Retina (tissue), 1 donor: ENCODE results near the gene AUTS2.
"Not testable (repeated sequence)": the region's sequence is repeated elsewhere in the genome, so short reads cannot be mapped to it uniquely, and the experiment has no call there.

Experiments used
- DNase-seq: peaks from one replicate; pipeline ENCODE4 v3.0.0-alpha.2; 2016

The AUTS2 gene

DNA sequence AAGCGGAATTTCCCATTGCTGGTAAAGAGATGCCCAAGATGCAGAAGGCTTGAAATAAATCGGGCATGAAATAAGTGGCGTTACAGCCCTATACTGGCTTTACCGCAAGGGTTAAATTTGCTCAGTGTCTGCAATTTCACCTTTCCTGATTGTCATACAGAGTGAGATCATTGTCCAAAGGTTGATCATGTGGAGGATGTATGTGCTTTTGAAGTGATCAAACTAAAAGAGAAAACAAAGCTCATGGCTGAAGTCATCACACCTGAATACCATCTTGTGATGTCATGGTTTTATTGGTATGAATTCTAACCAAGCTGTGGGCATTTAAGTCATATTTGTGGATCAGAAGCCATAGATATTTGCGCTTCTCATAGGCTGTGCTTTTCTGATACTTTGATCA, 635.5 kb downstream of the AUTS2 start:
- no peak for DNase-seq

DNA sequence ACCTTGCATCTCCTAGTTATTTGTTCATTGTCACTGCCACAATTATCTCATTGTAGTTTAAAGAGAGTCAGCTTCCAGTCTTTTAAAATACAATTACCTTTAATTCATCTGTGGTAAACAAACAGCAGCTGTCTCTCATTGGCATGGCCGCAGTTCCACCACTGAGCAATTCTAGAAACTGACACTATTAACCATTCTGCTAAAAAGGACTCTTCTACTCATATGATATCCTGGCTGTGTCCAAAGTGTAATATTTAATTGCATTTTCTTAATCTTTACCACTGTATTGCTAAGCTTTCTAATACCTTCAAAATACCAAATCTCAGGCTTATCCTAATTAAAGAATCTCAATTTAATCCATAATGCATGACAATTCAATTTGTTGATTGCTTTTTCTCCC, 639.0 kb downstream of the AUTS2 start:
- no peak for DNase-seq

DNA sequence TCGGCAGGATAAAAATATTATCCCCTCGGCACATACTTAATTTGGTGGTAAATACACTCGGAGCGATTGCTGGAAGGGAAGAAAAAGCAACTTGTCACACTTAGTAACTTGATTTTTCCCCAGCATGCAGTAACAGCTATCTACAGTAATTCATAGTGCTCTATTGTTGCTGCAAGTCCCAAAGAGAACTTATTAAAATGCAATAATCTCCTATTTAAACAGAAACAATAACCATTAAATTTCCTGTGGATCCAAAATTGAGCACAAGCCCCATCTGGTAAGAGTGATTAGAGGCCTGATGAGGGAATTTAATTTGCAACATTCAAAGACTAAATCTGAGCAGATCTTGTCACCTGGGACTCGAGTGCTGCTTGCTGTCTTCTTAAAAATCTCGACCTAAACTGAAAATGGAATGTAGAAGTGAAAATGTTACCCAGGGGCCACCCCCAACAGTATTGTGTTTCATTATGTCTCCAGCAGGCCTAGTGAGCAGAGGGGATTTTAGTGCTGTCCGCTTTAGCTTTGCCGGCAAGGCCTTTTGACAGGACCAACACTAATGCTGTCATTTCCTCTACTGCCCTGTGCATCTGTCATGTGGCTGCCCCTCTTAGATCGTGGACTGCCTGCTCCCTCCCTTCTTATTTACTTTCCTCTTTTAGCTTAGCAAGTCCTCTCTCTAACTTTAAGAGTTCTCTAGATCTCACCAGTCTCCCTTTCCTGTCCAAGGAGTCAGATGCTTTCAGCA, 639.7 kb downstream of the AUTS2 start:
- peak; percentile 32 for DNase-seq

DNA sequence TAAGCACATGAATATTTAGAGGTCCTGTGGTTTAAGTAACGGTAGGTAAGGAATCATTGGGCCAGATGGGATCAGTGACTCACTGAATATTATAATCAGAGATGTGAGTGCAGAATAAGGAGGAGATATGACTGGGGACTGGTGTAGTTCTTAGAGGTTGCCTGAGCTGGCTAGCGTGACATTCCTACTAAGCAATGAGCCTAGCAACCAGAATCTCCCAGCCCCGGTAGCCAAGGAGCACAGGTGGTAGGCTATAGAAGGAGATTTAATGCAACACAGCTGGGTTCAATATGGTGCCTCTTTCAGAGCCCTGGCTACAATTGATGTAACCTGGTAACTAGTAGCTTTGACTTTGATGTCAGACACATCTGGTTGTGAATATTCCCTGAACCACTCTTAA, 641.6 kb downstream of the AUTS2 start:
- no peak for DNase-seq

DNA sequence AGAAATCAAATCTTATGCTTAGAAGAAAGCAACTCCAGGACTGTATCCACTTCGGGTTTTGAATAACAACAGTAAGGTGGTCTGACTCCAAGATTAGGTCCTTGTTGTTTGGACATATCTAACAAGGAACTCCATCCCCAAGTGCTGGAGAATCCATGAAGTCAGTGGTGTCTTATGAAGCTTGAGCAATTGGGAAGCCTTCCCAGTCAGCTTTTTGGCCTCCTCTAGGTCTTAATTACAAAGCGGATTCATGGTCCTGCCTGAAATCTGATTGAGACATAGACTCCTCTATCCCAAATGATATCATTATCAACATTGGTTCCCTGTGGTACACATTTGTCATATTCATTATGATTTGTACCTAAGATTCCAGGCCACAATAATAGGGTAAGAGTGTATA, 642.6 kb downstream of the AUTS2 start:
- no peak for DNase-seq

DNA sequence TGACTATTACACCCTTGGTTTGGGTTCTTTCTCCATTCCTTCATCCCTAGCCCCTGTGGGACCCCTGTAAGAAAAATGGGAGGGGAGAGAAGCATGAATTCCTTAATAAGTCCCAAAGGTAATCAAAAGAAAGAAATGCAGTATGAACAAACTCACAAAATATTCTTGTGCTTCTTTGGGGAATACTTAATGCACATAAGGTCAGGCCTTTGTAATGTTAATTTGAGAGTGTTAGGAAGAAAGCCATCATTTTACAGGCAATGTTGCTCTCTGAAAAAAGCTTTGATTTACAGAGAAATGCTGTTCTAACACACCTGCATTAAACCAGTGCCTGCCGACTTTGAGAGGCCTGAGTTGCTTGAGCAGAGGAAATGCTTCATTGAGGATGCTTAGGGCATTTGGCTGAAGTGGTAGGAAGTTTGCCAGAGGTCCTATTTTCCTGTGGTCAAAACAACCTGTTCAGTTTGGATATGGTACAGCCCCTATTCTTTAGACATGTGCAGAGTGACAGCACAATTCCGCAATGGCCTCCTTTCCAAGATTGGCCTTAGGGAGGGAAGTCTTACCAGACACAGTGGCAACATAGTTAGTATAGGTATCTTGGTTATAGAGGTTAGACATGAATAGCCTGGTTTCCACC, 643.4 kb downstream of the AUTS2 start:
- DNase-seq: no peak

DNA sequence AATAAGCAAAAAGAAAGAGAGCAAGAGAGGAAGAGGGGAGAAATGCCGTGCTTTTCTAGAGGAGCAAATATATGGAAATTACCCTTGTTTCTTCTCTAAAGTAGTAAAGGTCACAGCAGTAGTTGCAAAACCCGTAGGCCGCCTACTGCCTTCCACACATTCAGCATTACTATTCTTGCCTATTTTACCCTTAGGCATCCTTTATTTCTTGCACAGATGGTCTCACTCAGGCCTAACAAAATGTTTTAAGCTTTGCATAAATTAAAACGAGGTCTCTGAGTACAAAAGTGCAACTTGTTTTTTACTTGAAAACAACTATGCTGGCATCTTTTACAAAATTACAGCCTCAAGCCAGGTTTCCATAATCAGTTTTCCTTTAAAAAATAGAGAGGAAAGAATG, 644.6 kb downstream of the AUTS2 start:
- DNase-seq: no peak

DNA sequence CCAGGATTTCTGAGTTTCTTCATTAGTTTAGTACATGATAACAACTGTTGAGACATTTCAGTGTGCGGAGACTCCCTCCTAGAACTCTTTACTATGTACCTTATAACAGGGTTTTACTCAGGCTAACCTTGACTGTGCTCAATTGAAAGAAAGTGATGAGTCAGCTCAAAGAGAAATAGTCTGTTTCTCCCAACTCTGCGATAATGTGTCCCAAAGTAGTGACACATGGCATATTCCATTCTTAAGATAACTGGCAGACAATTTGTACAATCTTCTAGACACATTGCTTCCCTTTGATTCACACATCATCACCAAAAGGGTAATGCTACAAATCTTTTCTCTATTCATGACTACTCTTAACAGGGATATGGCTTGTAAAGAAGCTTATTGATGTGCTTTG, 645.2 kb downstream of the AUTS2 start:
- no peak for DNase-seq

DNA sequence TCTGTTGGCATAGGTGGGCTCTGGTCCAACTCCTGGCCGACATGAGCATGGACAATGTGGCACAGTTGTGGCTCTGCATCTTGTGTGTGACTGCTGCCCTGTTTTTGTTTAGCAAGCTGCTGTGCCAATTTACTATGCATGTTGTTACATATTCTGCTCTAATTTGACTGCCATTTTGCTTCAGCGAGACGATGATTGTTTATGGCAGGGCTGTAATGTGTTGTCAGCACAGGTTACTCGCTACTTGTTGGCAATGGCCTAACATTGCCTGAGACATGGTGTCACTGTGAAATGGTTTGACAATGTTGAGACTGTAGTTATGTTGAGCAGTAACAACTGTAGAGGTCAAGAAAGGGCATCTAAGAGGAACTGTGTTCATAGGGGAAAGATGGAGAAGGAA, 659.6 kb downstream of the AUTS2 start:
- no peak for DNase-seq

DNA sequence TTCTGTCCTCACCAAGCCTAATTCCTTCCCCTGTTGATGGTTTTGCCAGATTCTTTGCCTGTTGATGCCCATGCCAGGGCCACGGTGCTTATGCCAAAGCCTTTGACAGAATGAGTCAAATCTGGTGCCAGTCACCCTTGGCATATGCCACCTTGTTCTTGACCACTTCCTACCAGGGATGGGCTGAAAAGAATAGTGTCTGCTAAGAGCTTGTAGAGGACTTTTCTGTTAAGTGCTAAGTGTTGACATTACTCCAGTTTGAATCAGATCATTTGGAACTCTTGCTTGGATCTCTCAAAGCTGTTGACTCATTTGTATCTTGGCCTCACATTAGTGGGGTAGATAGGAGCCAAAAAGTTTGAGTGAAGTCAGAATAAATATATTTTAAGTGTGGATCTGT, 661.2 kb downstream of the AUTS2 start:
- DNase-seq: no peak

DNA sequence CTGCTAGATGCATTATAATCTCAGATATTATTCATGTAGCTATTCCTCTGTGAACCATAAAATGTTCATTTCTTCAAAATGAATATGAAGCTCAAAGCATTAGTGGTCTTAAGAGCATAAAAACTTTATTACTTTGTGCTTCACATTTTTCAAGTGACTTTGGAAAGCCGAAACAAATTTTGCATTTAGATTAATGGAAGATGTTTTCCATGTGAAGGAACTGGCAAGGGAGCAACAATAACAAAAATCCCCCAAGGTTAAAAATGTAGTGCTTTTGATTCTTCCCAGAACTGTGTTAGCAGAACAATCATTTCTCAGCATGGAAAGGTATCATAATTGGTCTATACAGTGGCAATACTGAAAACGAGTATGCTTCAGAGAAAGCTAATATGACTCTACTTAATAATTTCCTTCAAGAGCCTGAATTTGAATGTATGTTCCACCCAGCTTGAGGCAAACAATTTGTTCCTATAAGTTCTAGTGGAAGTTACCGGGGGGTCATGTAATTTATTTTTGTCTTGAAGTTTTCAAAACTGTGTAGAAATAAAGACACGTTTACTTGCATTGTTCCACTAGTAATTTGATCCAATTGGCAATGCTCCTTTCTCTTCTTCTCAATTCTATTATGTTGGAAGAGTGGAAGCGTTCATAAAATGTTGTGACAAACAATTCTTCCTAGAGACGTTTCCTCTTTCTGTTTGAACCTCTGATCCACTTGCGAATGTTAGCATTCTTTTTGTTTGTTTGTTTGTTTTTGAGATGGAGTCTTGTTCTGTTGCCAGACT, 665.4 kb downstream of the AUTS2 start:
- DNase-seq: no peak

DNA sequence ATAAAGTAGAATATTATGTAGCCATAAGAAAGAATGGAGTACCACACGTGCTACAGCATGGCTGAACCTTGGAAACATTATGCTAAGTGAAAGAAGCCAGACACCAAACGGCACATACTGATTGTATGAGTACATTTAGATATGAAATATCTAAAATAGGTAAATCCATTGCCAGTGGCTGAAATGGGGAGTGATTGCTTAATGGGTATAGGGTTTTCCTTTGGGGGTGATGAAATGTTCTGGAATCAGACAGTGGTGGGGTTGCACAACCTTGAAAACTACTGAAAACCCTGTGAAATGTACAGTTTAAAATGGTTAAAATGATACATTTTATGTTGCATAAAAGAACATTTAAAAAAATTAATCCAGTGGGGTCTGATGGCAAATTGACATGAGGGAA, 667.9 kb downstream of the AUTS2 start:
- DNase-seq: no peak

DNA sequence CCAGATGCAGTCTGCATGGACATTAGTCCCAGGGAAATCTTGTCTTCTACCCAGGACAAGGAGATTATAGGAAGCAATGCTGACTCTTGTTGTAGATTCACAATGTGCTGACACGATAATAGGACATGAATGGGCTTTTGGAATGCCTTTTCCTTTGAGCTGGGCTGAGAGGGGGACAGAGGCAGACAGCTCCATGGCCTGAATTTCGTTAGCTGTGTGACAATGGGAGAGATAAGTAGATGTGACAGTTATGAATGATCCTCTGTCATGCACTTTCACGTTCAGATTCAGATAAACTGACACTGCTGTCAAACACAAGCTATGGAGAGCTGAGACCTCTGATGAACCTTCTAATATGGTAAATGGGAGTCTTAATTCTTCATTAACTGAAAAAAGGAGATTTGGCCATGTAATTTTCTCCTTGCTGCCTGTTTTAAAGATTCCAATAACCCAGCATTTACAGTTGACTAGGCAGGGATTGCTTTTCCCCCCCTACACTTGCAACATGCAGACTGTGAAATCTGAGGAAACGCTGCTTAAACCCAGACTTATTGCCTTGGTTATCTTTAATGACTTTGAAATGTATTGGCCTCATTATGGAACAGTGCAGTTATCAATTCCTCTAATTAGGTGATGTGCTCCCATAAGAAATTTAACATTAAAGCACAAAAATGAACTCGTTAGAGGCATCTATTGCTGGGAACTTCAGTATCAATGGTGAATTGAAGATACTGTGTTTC, 669.3 kb downstream of the AUTS2 start:
- peak; percentile 79 for DNase-seq

DNA sequence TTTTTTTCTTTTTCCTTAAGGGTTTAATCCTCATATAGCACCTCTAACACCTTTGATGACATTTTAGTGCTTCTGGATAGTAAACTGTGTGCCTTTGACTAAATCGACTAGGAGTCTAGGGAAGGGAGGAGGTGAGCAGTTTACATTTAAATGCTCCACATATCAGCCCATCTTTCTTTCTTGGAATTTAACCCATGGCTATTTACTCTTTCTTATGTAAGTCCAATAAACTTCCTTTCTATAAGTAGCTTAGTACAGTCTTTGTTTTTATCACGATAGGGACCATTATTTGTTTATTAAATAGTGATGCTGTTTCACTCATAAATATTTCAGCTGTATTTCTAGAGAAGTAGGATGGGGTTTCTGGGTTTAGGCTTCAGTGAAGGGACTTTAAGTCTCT, 669.9 kb downstream of the AUTS2 start:
- no peak for DNase-seq

DNA sequence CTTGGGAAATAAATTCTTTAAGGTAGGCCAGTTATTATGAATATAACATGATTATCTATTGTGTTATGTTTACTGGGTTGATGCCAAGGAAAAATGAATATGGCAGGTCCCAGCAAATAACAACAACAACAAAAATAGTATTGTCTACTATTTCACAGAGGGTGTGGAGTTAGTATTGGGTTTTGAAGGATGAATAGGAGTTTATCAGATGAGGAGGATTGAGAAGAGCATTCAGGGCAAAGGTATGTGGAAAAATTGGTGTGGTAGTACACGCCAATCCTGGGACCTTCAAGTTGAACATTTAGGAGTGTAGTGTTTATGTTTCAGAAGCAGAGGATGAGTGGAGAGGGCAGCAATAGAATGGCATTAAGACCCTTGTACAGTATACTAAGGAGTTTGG, 671.9 kb downstream of the AUTS2 start:
- DNase-seq: no peak

DNA sequence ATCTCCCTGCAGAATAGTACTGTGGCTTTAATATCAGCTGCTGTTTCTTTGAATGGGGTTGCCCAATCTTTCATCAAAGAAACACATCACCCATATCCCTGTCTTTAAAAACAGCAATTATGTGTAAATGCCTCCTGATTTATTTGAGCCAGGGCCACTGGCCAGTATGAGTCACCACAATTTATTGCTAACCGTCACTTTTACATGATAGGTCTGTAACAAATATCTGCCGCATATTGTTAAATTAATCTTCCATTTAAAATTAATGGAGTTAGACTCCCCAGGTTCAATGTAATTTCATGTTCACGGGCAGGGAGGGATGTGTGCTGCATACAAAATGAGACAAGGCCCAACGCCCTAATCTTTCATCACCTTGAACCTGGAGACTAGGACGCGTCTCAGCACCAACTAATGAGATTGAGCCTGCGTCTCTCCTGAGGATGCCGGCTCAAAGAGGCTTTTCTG, 673.4 kb downstream of the AUTS2 start:
- DNase-seq: peak; percentile 8

DNA sequence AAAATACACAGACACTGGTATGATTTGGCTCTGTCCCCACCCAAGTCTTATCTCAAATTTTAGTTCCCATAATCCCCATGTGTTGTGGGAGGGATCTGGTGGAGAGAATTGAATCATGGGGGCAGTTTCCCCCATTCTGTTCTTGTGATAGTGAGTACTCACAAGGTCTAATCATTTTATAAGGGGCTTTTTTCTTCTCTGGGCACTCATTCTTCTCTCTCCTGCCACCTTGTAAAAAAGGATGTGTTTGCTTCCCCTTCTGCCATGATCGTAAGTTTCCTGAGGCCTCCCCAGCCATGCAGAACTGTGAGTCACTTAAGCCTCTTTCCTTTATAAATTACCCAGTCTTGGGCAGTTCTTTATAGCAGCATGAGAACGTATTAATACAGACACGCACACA, 677.3 kb downstream of the AUTS2 start:
- not testable (repeated sequence) for DNase-seq

DNA sequence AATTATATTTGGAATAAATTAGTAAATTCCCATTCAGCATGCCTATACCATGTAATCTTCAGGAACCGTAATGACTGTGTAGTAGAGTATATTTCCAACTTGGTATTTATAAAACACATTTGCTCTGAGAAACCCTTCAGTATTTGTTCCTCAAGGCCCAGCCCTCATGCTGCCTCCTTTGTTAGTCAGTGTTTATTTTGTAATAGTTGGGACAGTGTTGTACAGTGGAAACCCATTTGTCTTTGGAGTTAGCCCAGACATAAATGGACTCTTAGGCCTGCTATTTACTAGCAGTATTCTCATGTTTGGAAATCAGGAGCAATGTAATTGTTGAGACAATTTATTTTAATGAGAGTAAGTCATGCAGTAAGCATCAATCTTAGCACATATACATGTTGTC, 686.9 kb downstream of the AUTS2 start:
- DNase-seq: no peak

DNA sequence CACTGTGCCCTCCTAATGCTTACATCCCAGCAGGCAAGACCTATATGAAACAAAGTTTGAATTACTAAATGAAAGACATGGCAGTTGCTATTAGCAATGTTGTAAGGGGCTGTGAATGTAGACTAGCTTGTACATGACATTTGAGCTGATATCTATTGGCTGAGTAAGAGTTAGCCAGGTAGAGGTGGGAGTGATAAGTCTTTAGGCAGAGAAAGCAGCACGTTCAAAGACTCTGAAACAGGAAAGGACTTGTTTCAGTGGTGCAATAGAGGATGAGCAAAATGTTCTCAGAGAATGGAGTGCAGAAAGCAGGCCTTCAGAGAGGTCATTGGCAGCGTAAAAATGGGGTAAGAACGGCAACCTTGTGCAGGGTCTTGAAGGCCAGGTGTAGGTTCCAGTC, 687.6 kb downstream of the AUTS2 start:
- no peak for DNase-seq

DNA sequence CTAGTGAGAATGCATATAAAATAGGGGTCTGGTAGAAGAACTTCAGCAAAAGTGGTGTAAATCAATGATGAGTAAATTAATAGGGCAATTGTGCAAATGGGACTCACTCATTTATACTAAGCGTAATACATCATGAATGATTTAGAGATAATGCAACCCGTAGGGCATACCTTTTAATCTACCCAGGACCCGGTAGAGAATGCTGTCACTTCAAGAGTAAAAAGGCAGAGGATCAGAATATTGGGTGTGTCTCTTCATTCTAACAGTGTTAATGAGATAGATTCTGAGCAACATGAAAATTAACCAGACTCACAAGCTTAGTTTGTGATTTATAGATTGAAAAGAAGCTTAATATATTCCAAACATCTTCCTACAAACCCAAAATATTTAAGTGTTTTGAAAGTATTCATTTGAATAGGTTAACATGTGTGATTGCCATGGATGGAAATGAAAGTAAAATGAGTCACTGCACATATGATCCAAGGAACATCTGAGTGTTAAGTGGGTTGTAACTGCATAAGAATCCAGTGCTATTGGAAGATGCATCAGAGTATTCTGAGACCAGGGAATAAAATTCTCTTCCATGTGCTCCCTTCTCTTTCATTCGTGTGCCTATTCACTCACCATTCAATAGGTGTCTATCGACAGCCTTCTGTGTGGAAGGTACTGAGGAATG, 690.6 kb downstream of the AUTS2 start:
- no peak for DNase-seq

DNA sequence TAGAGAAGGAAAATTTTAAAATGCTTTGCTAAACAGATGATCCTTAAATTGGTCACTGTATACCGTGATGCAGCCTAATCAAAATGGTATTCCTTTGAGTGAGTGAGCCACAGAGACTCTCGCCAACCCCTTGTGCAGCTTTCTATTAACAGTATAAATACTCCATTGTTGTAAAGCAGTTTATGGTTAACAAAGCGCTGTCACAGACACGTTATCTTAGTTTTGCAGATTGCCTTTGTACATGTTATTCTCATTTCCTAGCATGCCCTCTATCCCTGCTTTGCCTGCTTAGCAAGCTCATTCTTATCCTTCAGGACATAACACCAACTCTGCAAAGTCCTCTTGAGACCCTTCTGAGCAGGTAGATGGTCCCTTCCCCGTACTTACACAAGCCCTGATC, 694.4 kb downstream of the AUTS2 start:
- DNase-seq: no peak

DNA sequence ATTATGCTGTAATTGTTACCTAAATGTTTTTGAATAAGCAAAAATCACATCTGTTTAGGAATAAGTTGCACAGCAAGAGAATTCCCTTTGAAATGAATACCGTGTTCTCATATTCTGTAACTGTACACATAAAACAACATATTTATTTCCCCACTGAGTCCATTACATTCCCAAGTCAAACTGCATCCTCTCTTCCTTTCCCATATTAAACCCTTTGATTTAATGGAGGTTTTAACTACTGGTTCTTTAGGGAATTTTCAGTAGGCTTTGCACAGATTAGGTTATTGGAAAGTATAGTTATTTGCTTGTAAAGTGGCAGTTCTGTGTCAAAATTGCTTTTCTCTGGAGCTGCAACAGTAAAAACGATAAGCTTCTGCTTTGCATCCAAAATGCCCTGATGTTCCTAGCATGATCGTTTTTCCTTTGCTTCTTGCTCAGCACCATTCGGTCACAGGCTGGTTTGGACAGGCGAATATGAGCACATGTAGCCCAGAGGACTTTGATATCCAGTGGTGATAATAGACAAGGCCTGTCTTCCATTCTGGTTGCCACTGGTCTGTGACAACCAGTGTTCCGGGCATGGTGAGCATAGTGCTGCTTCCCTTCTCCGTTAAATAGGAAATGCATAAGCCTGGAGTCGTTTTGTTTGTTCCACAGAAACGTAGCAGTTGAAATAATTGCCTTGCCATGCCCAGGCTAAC, 696.1 kb downstream of the AUTS2 start:
- DNase-seq: no peak
